ENCODE data around the gene TBCC. TPM values are rescaled to one million over a fixed set of nuclear protein-coding genes. Genes with fewer than 3 reads are reported as not detected.

TBCC gene
- total RNA-seq, 2 experiments from 2014 or later = 78.0 to 136 TPM

DNA sequence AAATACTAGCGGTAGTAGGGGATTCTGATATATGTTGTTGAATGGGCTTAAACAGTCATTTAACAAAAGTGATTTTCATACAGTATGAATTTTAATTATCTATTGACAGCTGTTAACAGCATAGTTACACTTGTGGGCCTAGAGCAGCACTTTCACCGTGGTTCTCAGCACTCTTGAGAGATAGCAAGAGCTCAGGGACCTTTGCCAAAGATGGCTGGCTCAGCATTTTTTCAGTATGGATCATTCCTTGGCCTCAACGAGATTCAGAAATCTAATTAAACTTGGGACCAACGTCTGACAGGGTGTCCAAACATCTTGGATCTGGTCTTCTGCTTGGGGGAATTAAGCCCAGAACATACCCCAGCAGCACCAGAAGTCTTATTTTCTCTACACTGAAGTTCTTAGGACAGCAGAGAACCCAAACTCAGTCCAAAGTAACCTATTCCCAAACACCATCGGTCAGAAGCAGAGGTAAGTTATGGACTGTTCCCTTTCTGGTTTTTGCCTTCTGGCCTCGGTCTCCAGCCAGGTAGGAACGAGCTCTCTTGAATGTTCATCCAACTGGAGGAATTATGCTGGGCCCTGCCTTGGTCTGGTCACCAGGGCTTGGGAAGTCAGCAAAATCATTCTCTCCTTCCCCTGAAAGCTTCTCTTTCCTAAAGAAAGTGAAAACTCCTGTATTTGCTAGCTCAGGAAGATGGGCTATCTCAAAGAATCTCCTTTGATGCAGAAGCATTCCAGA, 49.2 kb downstream of the TBCC start:
- Histone ChIP-seq H3K36me3 (ENCODE audit: insufficient read depth, low read length) (peaks cover 18% of the 10 kb centered on the region; the same call in 1 of the 2 replicates), H3K9me2 (ENCODE audit: insufficient read depth, low read length) (no peaks in the 10 kb centered on the region), H3K27ac (ENCODE audit: low read depth, low read length, poor library complexity, severe bottlenecking) (no peak overlapping the region), H3K79me2 (ENCODE audit: insufficient read depth, low read depth, low read length) (no peaks in the 10 kb centered on the region), H3K4me3 (ENCODE audit: low read depth, low read length, poor library complexity, severe bottlenecking) (no peak overlapping the region), H2AFZ (ENCODE audit: low read length) (no peak overlapping the region), H4K20me1 (ENCODE audit: insufficient read depth, low read length) (no peaks in the 10 kb centered on the region), H3K4me2 (ENCODE audit: low read length) (no peak overlapping the region), H3K9me3 (ENCODE audit: low read length) (no peaks in the 10 kb centered on the region), H3K4me1 (ENCODE audit: insufficient read depth, low read length, poor library complexity, severe bottlenecking) (peaks cover 8% of the 10 kb centered on the region)
- intact Hi-C loops (cut with micrococcal nuclease; ENCODE audit: unreplicated experiment) = no loop called here
- POLR2A ChIA-PET = interaction anchor here (0.6 to 1.5 kb wide), 3 partner anchors 12 to 186 kb away, joined by 3 to 4 read pairs (median 3); no protein-coding TSS in a partner anchor
- BruUV-seq (replicated peaks) = no TSS peak
- no peak for TF ChIP-seq EZH2phosphoT487 (IDR thresholded peaks at IDR 0.05; ENCODE audit: borderline replicate concordance, low read depth, low read length)
- TF ChIP-seq, protein P1, sequence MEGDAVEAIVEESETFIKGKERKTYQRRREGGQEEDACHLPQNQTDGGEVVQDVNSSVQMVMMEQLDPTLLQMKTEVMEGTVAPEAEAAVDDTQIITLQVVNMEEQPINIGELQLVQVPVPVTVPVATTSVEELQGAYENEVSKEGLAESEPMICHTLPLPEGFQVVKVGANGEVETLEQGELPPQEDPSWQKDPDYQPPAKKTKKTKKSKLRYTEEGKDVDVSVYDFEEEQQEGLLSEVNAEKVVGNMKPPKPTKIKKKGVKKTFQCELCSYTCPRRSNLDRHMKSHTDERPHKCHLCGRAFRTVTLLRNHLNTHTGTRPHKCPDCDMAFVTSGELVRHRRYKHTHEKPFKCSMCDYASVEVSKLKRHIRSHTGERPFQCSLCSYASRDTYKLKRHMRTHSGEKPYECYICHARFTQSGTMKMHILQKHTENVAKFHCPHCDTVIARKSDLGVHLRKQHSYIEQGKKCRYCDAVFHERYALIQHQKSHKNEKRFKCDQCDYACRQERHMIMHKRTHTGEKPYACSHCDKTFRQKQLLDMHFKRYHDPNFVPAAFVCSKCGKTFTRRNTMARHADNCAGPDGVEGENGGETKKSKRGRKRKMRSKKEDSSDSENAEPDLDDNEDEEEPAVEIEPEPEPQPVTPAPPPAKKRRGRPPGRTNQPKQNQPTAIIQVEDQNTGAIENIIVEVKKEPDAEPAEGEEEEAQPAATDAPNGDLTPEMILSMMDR (conservative IDR thresholded peaks at IDR 0.05; ENCODE audit: low read length) = no peak
- CTCF ChIA-PET (ENCODE audit: unreplicated experiment) = no interaction called here
- DNase-seq (ENCODE audit: low spot score) = no peak

DNA sequence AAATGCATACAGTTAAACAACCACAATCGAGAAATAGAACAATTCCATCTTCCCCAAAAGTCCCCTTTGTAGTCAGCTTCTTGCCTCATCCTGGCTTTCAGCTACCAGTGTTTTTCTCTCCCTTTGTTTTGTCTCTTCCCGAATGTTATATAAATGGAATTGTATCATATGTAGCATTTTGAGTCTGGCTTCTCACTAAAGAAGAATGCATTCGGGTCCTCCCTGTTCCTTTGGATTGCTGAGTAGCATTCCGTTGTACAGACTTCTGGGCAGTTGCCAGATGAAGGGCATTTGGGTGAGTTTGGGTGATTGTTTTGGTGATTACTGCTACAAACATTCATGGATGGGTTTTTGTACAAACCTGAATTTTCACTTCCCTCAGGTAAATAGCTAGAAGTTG, 51.3 kb downstream of the TBCC start:
- no peaks in the 10 kb centered on the region for H4K20me1 ChIP-seq (ENCODE audit: insufficient read depth, low read length)
- no peak overlapping the region for H3K4me3 ChIP-seq (ENCODE audit: low read depth, low read length, poor library complexity, severe bottlenecking)
- no peak for TF ChIP-seq EZH2phosphoT487 (IDR thresholded peaks at IDR 0.05; ENCODE audit: borderline replicate concordance, low read depth, low read length)
- TF ChIP-seq, protein P1 (conservative IDR thresholded peaks at IDR 0.05; ENCODE audit: low read length) = no peak
- CTCF ChIA-PET (ENCODE audit: unreplicated experiment) = no interaction called here
- POLR2A ChIA-PET = interaction anchor here (0.9 kb wide), 1 partner anchor 74 kb away, joined by 3 read pairs; no protein-coding TSS in a partner anchor
- peaks cover 39% of the 10 kb centered on the region for H3K36me3 ChIP-seq (ENCODE audit: insufficient read depth, low read length)
- H3K27ac ChIP-seq (ENCODE audit: low read depth, low read length, poor library complexity, severe bottlenecking) = no peak overlapping the region
- H3K9me3 ChIP-seq (ENCODE audit: low read length) = no peaks in the 10 kb centered on the region
- no peak overlapping the region for H2AFZ ChIP-seq (ENCODE audit: low read length)
- no peaks in the 10 kb centered on the region for H3K9me2 ChIP-seq (ENCODE audit: insufficient read depth, low read length)
- DNase-seq (ENCODE audit: low spot score) = no peak
- BruUV-seq (replicated peaks) = no TSS peak
- H3K79me2 ChIP-seq (ENCODE audit: insufficient read depth, low read depth, low read length) = no peaks in the 10 kb centered on the region
- no peak overlapping the region for H3K4me2 ChIP-seq (ENCODE audit: low read length)
- peaks cover 8% of the 10 kb centered on the region for H3K4me1 ChIP-seq (ENCODE audit: insufficient read depth, low read length, poor library complexity, severe bottlenecking)
- intact Hi-C loops (cut with micrococcal nuclease; ENCODE audit: unreplicated experiment) = no loop called here

Other genes starting within 250 kb of the TBCC start
- 16.6 and 17.1 TPM in 2 replicates for gene UBR2, start 182.1 kb downstream of the TBCC start, total RNA-seq (2014; rRNA removed; shearing (Covaris generic))
- gene UBR2, start 182.1 kb downstream of the TBCC start, total RNA-seq (2022) = 23.8 and 26.7 TPM in 2 replicates
- gene PRPH2, start 23.5 kb downstream of the TBCC start, total RNA-seq (2014; rRNA removed; shearing (Covaris generic)) = not detected in 2 replicates
- not detected in 2 replicates for gene PRPH2, start 23.5 kb downstream of the TBCC start, total RNA-seq (2022)
- 8.0 and 10.3 TPM in 2 replicates for gene BICRAL, start 35.9 kb upstream of the TBCC start, total RNA-seq (2014; rRNA removed; shearing (Covaris generic))
- gene BICRAL, start 35.9 kb upstream of the TBCC start, total RNA-seq (2022) = 25.7 and 27.8 TPM in 2 replicates
- 83.2 and 101 TPM in 2 replicates for gene RPL7L1, start 133.5 kb upstream of the TBCC start, total RNA-seq (2014; rRNA removed; shearing (Covaris generic))
- 109 and 123 TPM in 2 replicates for gene RPL7L1, start 133.5 kb upstream of the TBCC start, total RNA-seq (2022)
- gene PTCRA, start 169.9 kb upstream of the TBCC start, total RNA-seq (2014; rRNA removed; shearing (Covaris generic)) = 0.72 and 0.85 TPM in 2 replicates
- 0.91 TPM in 1 of 2 replicates, not detected in the other for gene PTCRA, start 169.9 kb upstream of the TBCC start, total RNA-seq (2022)
- 64.7 and 69.3 TPM in 2 replicates for gene CNPY3, start 183.4 kb upstream of the TBCC start, total RNA-seq (2014; rRNA removed; shearing (Covaris generic))
- 70.5 and 77.2 TPM in 2 replicates for gene CNPY3, start 183.4 kb upstream of the TBCC start, total RNA-seq (2022)
- gene GNMT, start 214.7 kb upstream of the TBCC start, total RNA-seq (2014; rRNA removed; shearing (Covaris generic)) = 1.7 TPM in 1 of 2 replicates, not detected in the other
- 1.7 and 2.2 TPM in 2 replicates for gene GNMT, start 214.7 kb upstream of the TBCC start, total RNA-seq (2022)
- gene PEX6, start 233.1 kb upstream of the TBCC start, total RNA-seq (2014; rRNA removed; shearing (Covaris generic)) = 24.7 and 26.3 TPM in 2 replicates
- gene PEX6, start 233.1 kb upstream of the TBCC start, total RNA-seq (2022) = 22.4 and 23.8 TPM in 2 replicates
- gene PPP2R5D, start 238.5 kb upstream of the TBCC start, total RNA-seq (2014; rRNA removed; shearing (Covaris generic)) = 29.1 and 35.0 TPM in 2 replicates
- 35.6 and 39.5 TPM in 2 replicates for gene PPP2R5D, start 238.5 kb upstream of the TBCC start, total RNA-seq (2022)

Measured in OCI-LY7 (cell line).